ENCODE measurements around the gene METTL24. TPM values are rescaled to one million over a fixed set of nuclear protein-coding genes. Genes with fewer than 3 reads are reported as not detected.

The METTL24 gene
- total and polyA plus RNA-seq, 10 of the 15 experiments (the other 5 are each of a cell fraction or from before 2014, with no cell fraction given), result 0.20 TPM; not detected in 9

GRCh38 chr6:110250838-110251237 is 107.3 kb downstream of the METTL24 start:
- 74% methylated on average over 5 of the region's 5 CpGs for WGBS (ENCODE audit: insufficient coverage, insufficient replicate concordance, low lambda C conversion rate, missing lambda C conversion rate)
- no peak for TF ChIP-seq BHLHE40 (IDR thresholded peaks at IDR 0.05; ENCODE audit: borderline replicate concordance in 1 of 2, low read depth in 2 of 2, low read length in 1 of 2)
- TF ChIP-seq MEF2A (IDR thresholded peaks at IDR 0.05; ENCODE audit: insufficient read depth, low read depth, low read length), result no peak
- TF ChIP-seq, protein P1, sequence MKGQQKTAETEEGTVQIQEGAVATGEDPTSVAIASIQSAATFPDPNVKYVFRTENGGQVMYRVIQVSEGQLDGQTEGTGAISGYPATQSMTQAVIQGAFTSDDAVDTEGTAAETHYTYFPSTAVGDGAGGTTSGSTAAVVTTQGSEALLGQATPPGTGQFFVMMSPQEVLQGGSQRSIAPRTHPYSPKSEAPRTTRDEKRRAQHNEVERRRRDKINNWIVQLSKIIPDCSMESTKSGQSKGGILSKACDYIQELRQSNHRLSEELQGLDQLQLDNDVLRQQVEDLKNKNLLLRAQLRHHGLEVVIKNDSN (IDR thresholded peaks at IDR 0.05; ENCODE audit: borderline replicate concordance, extremely low read length, insufficient read depth, low read depth, low read length), result no peak
- TF ChIP-seq POLR2A (IDR thresholded peaks at IDR 0.05; ENCODE audit: low read depth, low read length), result no peak
- TF ChIP-seq SREBF1 (IDR thresholded peaks at IDR 0.05; ENCODE audit: low read length), result no peak
- no peak for TF ChIP-seq ASH2L (IDR thresholded peaks at IDR 0.05; ENCODE audit: borderline replicate concordance, low read depth)
- no peak for TF ChIP-seq ATF2 (IDR thresholded peaks at IDR 0.05; ENCODE audit: low read length)
- TF ChIP-seq EZH2 (IDR thresholded peaks at IDR 0.05; ENCODE audit: borderline replicate concordance, control insufficient read depth, low read depth, low read length), result no peak
- no peak for TF ChIP-seq CHD4 (IDR thresholded peaks at IDR 0.05)
- TF ChIP-seq, protein P2, sequence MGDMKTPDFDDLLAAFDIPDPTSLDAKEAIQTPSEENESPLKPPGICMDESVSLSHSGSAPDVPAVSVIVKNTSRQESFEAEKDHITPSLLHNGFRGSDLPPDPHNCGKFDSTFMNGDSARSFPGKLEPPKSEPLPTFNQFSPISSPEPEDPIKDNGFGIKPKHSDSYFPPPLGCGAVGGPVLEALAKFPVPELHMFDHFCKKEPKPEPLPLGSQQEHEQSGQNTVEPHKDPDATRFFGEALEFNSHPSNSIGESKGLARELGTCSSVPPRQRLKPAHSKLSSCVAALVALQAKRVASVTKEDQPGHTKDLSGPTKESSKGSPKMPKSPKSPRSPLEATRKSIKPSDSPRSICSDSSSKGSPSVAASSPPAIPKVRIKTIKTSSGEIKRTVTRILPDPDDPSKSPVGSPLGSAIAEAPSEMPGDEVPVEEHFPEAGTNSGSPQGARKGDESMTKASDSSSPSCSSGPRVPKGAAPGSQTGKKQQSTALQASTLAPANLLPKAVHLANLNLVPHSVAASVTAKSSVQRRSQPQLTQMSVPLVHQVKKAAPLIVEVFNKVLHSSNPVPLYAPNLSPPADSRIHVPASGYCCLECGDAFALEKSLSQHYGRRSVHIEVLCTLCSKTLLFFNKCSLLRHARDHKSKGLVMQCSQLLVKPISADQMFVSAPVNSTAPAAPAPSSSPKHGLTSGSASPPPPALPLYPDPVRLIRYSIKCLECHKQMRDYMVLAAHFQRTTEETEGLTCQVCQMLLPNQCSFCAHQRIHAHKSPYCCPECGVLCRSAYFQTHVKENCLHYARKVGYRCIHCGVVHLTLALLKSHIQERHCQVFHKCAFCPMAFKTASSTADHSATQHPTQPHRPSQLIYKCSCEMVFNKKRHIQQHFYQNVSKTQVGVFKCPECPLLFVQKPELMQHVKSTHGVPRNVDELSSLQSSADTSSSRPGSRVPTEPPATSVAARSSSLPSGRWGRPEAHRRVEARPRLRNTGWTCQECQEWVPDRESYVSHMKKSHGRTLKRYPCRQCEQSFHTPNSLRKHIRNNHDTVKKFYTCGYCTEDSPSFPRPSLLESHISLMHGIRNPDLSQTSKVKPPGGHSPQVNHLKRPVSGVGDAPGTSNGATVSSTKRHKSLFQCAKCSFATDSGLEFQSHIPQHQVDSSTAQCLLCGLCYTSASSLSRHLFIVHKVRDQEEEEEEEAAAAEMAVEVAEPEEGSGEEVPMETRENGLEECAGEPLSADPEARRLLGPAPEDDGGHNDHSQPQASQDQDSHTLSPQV (IDR thresholded peaks at IDR 0.05), result no peak
- no peak for TF ChIP-seq SIX5 (IDR thresholded peaks at IDR 0.05; ENCODE audit: low read depth, low read length, severe bottlenecking)
- TF ChIP-seq SUPT20H (IDR thresholded peaks at IDR 0.05; ENCODE audit: borderline replicate concordance, control insufficient read depth, low read depth, low read length), result no peak
- no peak for TF ChIP-seq NFYA (IDR thresholded peaks at IDR 0.05; ENCODE audit: borderline replicate concordance, low read depth, low read length)
- TF ChIP-seq RBBP5 (conservative IDR thresholded peaks at IDR 0.05), result no peak
- Histone ChIP-seq H3K27me3 (replicated peaks in 1 of 2; ENCODE audit: control insufficient read depth in 2 of 2, insufficient read depth in 2 of 2, low read length in 1 of 2) (no peaks in the 10 kb centered on the region), H3K9me3 (replicated peaks; ENCODE audit: control insufficient read depth, insufficient read depth, low read length) (no peaks in the 10 kb centered on the region), H3K9ac (ENCODE audit: control insufficient read depth, insufficient read depth, low read length) (no peak overlapping the region), H3K4me1 (ENCODE audit: control insufficient read depth, insufficient read depth, low read length) (no peaks in the 10 kb centered on the region), H3K4me2 (ENCODE audit: control insufficient read depth, insufficient read depth) (no peak overlapping the region), H3K27ac (ENCODE audit: control insufficient read depth, insufficient read depth) (no peak overlapping the region), H4K20me1 (ENCODE audit: control insufficient read depth, insufficient read depth) (no peaks in the 10 kb centered on the region), H3K4me3 (no peak overlapping the region), H3K36me3 (ENCODE audit: control insufficient read depth in 2 of 2, insufficient read depth in 2 of 2, low read length in 1 of 2) (no peaks in the 10 kb centered on the region), H3K79me2 (ENCODE audit: control insufficient read depth, insufficient read depth, low read length) (no peaks in the 10 kb centered on the region), H2AFZ (ENCODE audit: control insufficient read depth, low read depth, low read length) (no peak overlapping the region)
- SMC1A ChIA-PET (ENCODE audit: uncharacterized antibody, unreplicated experiment), result no interaction called here
- DNase-seq (ENCODE audit: low read depth, low spot score) (no peak), ATAC-seq (no peak), FAIRE-seq (no peak)
- POLR2A ChIA-PET, result no interaction called here
- CTCF ChIA-PET, result no interaction called here
- intact Hi-C loops (cut with micrococcal nuclease; ENCODE audit: unreplicated experiment), result no loop called here
- BruUV-seq (replicated peaks), result no TSS peak
- in situ Hi-C loops (cut with MboI), result no loop called here
- RAD21 ChIA-PET (ENCODE audit: unreplicated experiment), result no interaction called here

All from GM12878 (cell line).